Heart right ventricle (tissue), 16 donors: ENCODE results near the gene DNALI1. TPM values are rescaled to one million over a fixed set of nuclear protein-coding genes. Genes with fewer than 3 reads are reported as not detected.
A peak's percentile ranks its signal among the peaks of the same experiment; 100 is the strongest.

Experiments
- ATAC-seq, 8 donors: fragments of 200-7000 bp; cut with Tn5 transposase; one replicate each; pipeline ENCODE4 v1.9.1; 2020; ENCODE audit warnings: mild to moderate bottlenecking in 8 of 8, moderate library complexity in 8 of 8, moderate number of reproducible peaks in 1 of 8
- DNase-seq, 2 donors: peaks; one replicate each; pipeline ENCODE4 v3.0.0-alpha.2; 2020
- H3K27ac ChIP-seq, 10 donors: fragments of 200-600 bp; sonication (generic) in 2 of 10; one replicate each; pipeline versions ENCODE4 v1.5.0 to v1.8.0; 2020 to 2022; ENCODE audit warnings: mild to moderate bottlenecking in 3 of 10
- H3K27me3 ChIP-seq, 7 donors: fragments of 200-600 bp; one replicate each; pipeline ENCODE4 v1.8.0; 2021 to 2022; ENCODE audit warnings: mild to moderate bottlenecking in 2 of 7
- H3K36me3 ChIP-seq, 9 donors: fragments of 200-600 bp; sonication (generic) in 1 of 9; one replicate each; pipeline versions ENCODE4 v1.5.0 to v1.8.0; 2020 to 2022; ENCODE audit warnings: mild to moderate bottlenecking in 2 of 9
- H3K4me1 ChIP-seq, 9 donors: fragments of 200-600 bp; sonication (generic) in 1 of 9; one replicate each; pipeline versions ENCODE4 v1.5.0 to v1.8.0; 2020 to 2022; ENCODE audit warnings: mild to moderate bottlenecking in 4 of 9
- H3K4me3 ChIP-seq, 10 donors: fragments of 200-600 bp; sonication (generic) in 2 of 10; one replicate each; pipeline versions ENCODE4 v1.5.0 to v1.8.0; 2020 to 2022; ENCODE audit warnings: mild to moderate bottlenecking in 7 of 10, moderate library complexity in 2 of 10
- H3K9me3 ChIP-seq, 11 donors: fragments of 200-600 bp in 10 of 11; sonication (generic) in 2 of 11; one replicate each; pipeline versions ENCODE4 v1.5.0 to v1.8.0; 2013 to 2022; ENCODE audit warnings: mild to moderate bottlenecking in 2 of 11, control low read depth in 1 of 11, moderate library complexity in 1 of 11
- CTCF ChIP-seq, 9 donors: fragments of 200-600 bp; sonication (generic) in 2 of 9; IDR thresholded peaks; one replicate each; pipeline versions ENCODE4 v1.5.0 to v1.8.0; 2021 to 2022; ENCODE audit warnings: antibody characterized with exemption in 9 of 9, mild to moderate bottlenecking in 5 of 9, moderate library complexity in 1 of 9
- WGBS, 2 donors: extraction: QIAGEN DNeasy Blood & Tissue Kit; methylation state at CpG; one replicate each; pipeline ENCODE4 v1.1.7; 2013; ENCODE audit warnings: inconsistent platforms in 1 of 2; 5-methylcytosine and 5-hydroxymethylcytosine counted together
- intact Hi-C, 10 donors: fragments of 100-400 bp; cut with DNase I; formaldehyde crosslinking; loops; one replicate each; pipeline versions ENCODE4 v1.11.1 to v1.14.2; 2022
- polyA plus RNA-seq, 2 donors: library from polyadenylated mRNA; stranded (reverse); fragments of 200-250 nt; gene quantifications; one replicate each; pipeline ENCODE4 v1.2.3, GENCODE V29; 2013
- total RNA-seq, 10 donors: library from RNA; stranded (reverse); fragmentation: NEBNext Ultra II Directional in 3 of 10; extraction: Animal tissue kit (Norgen Biotek cat#: 25700) in 3 of 10; gene quantifications; one replicate each; pipeline versions ENCODE4 v1.2.1 to v1.2.4, GENCODE V29; 2021 to 2023
- donor health status: Arrhythmogenic right ventricular cardiomyopathy.
- donor health status: ischemic (EF 13 %, LVEDD 7.1; RV severe dilation, severe dysfunction).
- donor health status: healthy with polysubstance abuse.
- donor health status: DM: no; HTN: yes; CAD: no.
- donor health status: DM: no; HTN: no; CAD: no.
- donor health status: ischemic (EF 25% LVEDD 6.9; RV normal size, moderate dysfunction).
- donor health status: ischemic (EF 25% LVEDD 5.7; RV mildly dilated, moderate dysfunction).
- donor health status: healthy.
- donor health status: DM: yes; HTN: yes; CAD: no.
- donor health status: Ischemic cardiomyopathy.
- donor health status: ischemic (EF 35%, LVEDD 5.7; RV mildly dilated, moderate dysfunction).
- donor health status: nonischemic (EF 11% LVEDD 7.7; RV severe dilation, severe dysfunction).
- donor health status: DM: yes; HTN: yes; CAD: no.
- donor health status: PGD.
- donor health status: ischemic (EF 29% LVEDD 5.4; RV normal size, mild dysfunction).
- donor health status: nonischemic (EF 23%, LVEDD 6.1; RV moderate dilation, normal function).

DNALI1 gene
- total and polyA plus RNA-seq, 12 donors = 1.9 to 9.4 (median 4.0) TPM

- DNase-seq (no peak), ATAC-seq (no peak)
- Histone ChIP-seq H3K4me3 (peak overlapping the region; percentile 75 to 100 (median 93)), H3K4me1 (peaks cover 11 to 55% (median 37%) of the 10 kb centered on the region in 9 donors), H3K36me3 (peaks cover 0 to 38% (median 4%) of the 10 kb centered on the region in 9 donors), H3K27me3 (no peaks in the 10 kb centered on the region), H3K9me3 (no peaks in the 10 kb centered on the region), H3K27ac (peak overlapping the region; percentile 46 to 95 (median 85))
- WGBS, 2 donors = 3% methylated on average over 11 of the region's 11 CpGs
- intact Hi-C loops = loop anchor here in 2 of 10 donors (2.0 to 5.0 kb wide), 2 partner anchors 37 to 44 kb away; partner anchors contain the start of gene GNL2 (in 1 of the 2)
- TF ChIP-seq CTCF (IDR thresholded peaks at IDR 0.05) = no peak
Observed at GRCh38 chr1:37553598-37553926, 3.2 kb upstream of the DNALI1 start.

- peaks cover 11 to 53% (median 35%) of the 10 kb centered on the region in 9 donors for H3K4me1 ChIP-seq
- no peak for TF ChIP-seq CTCF (IDR thresholded peaks at IDR 0.05)
- peaks cover 0 to 32% (median 0%) of the 10 kb centered on the region in 9 donors for H3K36me3 ChIP-seq
- no peaks in the 10 kb centered on the region for H3K9me3 ChIP-seq
- WGBS, 2 donors = 13% methylated on average over 54 of the region's 54 CpGs
- peak; percentile 94 to 98 (median 96) for ATAC-seq
- DNase-seq = peak; percentile 86 to 95
- H3K4me3 ChIP-seq = peak within 1 kb of the TSS; percentile 75 to 100 (median 93)
- no peaks in the 10 kb centered on the region for H3K27me3 ChIP-seq
- intact Hi-C loops = loop anchor here in 2 of 10 donors (2.0 to 5.0 kb wide), 3 partner anchors 37 to 43 kb away; partner anchors contain the start of genes GNL2 (in 1 of the 2) and MEAF6 (in 1 of the 2)
- peak within 1 kb of the TSS; percentile 46 to 95 (median 85) for H3K27ac ChIP-seq
Observed at GRCh38 chr1:37553927-37554808, 2.6 kb upstream of the DNALI1 start, which contains the start of gene SNIP1. Gene SNIP1, minus strand, starts transcription at chr1:37554293. Its CDS starts 64 bp downstream, at chr1:37554229.

- Histone ChIP-seq H3K4me1 (peaks cover 11 to 31% (median 21%) of the 10 kb centered on the region in 9 donors), H3K4me3 (peak overlapping the region in 5 of 10 donors; percentile 34 to 49 (median 44)), H3K36me3 (peaks cover 0 to 10% (median 0%) of the 10 kb centered on the region in 9 donors), H3K9me3 (no peaks in the 10 kb centered on the region), H3K27me3 (no peaks in the 10 kb centered on the region), H3K27ac (peak overlapping the region in 3 of 10 donors; percentile 30 to 67 (median 42))
- ATAC-seq (no peak), DNase-seq (no peak)
- intact Hi-C loops = no loop called here
- 79 to 89% methylated on average over 3 of the region's 3 CpGs for WGBS, 2 donors
- no peak for TF ChIP-seq CTCF (IDR thresholded peaks at IDR 0.05)
Observed at GRCh38 chr1:37557402-37557801, 662 bp downstream of the DNALI1 start.

- intact Hi-C loops = no loop called here
- TF ChIP-seq CTCF (IDR thresholded peaks at IDR 0.05) = no peak
- Histone ChIP-seq H3K9me3 (no peaks in the 10 kb centered on the region), H3K4me3 (no peak overlapping the region), H3K4me1 (peaks cover 3 to 21% (median 11%) of the 10 kb centered on the region in 9 donors), H3K27me3 (no peaks in the 10 kb centered on the region), H3K36me3 (peaks cover 0 to 17% (median 0%) of the 10 kb centered on the region in 9 donors), H3K27ac (no peak overlapping the region)
- no peak for DNase-seq
- WGBS, 2 donors = 34 to 51% methylated on average over 1 of the region's 1 CpG
- ATAC-seq = no peak
Observed at GRCh38 chr1:37558411-37558810, 1.7 kb downstream of the DNALI1 start.
